Progenitor cell of endocrine pancreas (in vitro differentiated cells): ENCODE data around the gene ADAMTS17. TPM values are rescaled to one million over a fixed set of nuclear protein-coding genes. Genes with fewer than 3 reads are reported as not detected.
A peak's percentile ranks its signal among the peaks of the same experiment; 100 is the strongest.

Experiments used
- DNase-seq: peaks from one replicate; pipeline ENCODE4 v3.0.0; 2021; ENCODE audit warnings: low spot score; ENCODE audit not compliant: unreplicated experiment
- H3K27ac Mint-ChIP-seq: 2 replicates; pipeline ENCODE4 v1.8.0; 2021; ENCODE audit warnings: mild to moderate bottlenecking, moderate library complexity, mixed read lengths
- H3K27me3 Mint-ChIP-seq: 2 replicates; pipeline ENCODE4 v1.8.0; 2021; ENCODE audit warnings: mixed read lengths
- H3K36me3 Mint-ChIP-seq: 2 replicates; pipeline ENCODE4 v1.8.0; 2022; ENCODE audit warnings: mixed read lengths; ENCODE audit not compliant: insufficient read depth
- H3K4me1 Mint-ChIP-seq: 2 replicates; pipeline ENCODE4 v1.8.0; 2021; ENCODE audit warnings: low read depth, mixed read lengths
- H3K4me3 Mint-ChIP-seq: 2 replicates; pipeline ENCODE4 v1.8.0; 2021; ENCODE audit warnings: low read depth, mild to moderate bottlenecking, moderate library complexity, mixed read lengths
- H3K9me3 Mint-ChIP-seq: 2 replicates; pipeline ENCODE4 v1.8.0; 2021; ENCODE audit warnings: low read depth, mixed read lengths
- CTCF ChIP-seq: fragments of 200-600 bp; sonication (generic); IDR thresholded peaks from one replicate; pipeline ENCODE4 v1.5.0; 2021; ENCODE audit warnings: antibody characterized with exemption, mild to moderate bottlenecking; ENCODE audit not compliant: unreplicated experiment
- total RNA-seq: library from RNA; stranded (reverse); gene quantifications from 2 replicates; pipeline ENCODE4 v1.2.1, GENCODE V29; 2021

ADAMTS17 gene
- total RNA-seq, 1 donor from 2014 or later, result 3.5 TPM

- peaks cover 4% of the 10 kb centered on the region for H3K9me3 Mint-ChIP-seq
- no peak overlapping the region for H3K4me3 Mint-ChIP-seq
- no peak for DNase-seq
Observed at GRCh38 chr15:99989095-99989494, 352.7 kb downstream of the ADAMTS17 start.

DNA sequence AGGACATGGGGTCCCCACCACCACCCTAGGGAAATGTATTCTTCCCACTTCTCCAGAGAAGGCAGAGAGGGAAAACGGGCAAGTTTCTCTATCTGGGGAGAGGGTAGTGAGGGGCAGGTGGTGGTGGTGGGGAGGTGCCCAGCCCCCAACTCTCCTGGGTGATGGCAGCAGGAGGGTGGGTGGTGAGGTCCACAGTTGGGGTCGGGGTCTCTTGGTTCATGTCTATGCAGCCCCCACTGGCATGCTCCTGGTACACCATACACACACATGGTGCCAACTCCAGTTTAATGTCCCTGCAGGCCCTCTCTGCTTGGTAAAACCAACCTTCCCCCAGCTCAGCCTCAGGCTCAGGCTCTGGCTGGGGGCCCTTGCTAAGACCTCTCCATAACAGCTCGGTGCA lies 354.1 kb downstream of the ADAMTS17 start:
- H3K4me3 Mint-ChIP-seq, result no peak overlapping the region
- peaks cover 4% of the 10 kb centered on the region for H3K9me3 Mint-ChIP-seq
- peaks cover 1% of the 10 kb centered on the region for H3K36me3 Mint-ChIP-seq
- DNase-seq, result no peak
- TF ChIP-seq CTCF, result no peak
- H3K27me3 Mint-ChIP-seq, result peaks cover 36% of the 10 kb centered on the region
- peaks cover 8% of the 10 kb centered on the region for H3K4me1 Mint-ChIP-seq
- no peak overlapping the region for H3K27ac Mint-ChIP-seq

More at GRCh38 chr15:99989095-99989494, 352.7 kb downstream of the ADAMTS17 start:
- Mint-ChIP-seq H3K36me3 (peaks cover 1% of the 10 kb centered on the region), H3K27ac (no peak overlapping the region), H3K27me3 (peaks cover 31% of the 10 kb centered on the region), H3K4me1 (peaks cover 7% of the 10 kb centered on the region)
- no peak for TF ChIP-seq CTCF

GRCh38 chr15:99987119-99987506 lies 354.7 kb downstream of the ADAMTS17 start:
- Mint-ChIP-seq H3K9me3 (peaks cover 4% of the 10 kb centered on the region), H3K36me3 (peaks cover 1% of the 10 kb centered on the region), H3K27me3 (peaks cover 42% of the 10 kb centered on the region), H3K4me1 (peaks cover 10% of the 10 kb centered on the region), H3K27ac (no peak overlapping the region), H3K4me3 (no peak overlapping the region)
- no peak for DNase-seq
- TF ChIP-seq CTCF, result no peak

DNA sequence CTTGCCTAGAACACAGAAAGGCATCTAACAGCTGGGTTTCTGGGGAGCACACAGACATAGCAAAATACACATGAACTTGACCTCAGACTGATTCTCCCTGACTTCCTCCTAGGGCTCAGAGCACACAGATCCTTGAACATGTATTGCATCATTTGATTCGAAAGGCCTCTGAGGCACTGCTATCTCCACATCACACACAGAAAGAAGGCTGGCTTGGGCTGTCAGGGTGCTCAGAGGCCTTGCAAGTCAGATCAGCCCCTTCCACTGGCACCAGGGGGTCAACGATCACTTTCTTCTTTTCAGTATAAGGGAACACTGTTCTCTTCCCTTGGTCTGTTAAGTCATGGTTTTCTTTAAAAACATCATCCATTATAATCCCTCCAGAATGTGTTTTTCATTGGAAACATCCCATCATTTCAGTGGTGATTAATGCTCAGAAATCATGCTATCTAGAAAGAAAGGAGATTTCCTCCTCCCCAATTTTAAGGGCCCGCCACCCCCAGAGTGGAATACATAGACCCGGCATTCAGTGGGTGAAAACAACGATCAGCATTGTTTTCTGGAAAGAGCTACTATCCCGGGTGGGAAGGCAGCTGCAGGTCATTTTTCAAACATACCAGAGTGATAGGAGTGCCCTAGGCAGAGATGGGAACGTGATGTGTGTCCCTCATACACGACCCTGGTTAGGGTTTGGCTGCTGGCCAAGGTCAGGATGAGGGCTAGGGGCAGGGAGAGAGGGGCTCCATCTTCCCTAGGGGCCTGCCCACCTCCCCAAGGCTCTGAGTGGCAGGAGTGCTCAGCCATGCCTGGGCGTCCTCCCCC lies 355.3 kb downstream of the ADAMTS17 start:
- DNase-seq, result no peak
- Mint-ChIP-seq H3K27ac (peak overlapping the region; percentile 64), H3K36me3 (peaks cover 1% of the 10 kb centered on the region), H3K9me3 (peaks cover 4% of the 10 kb centered on the region), H3K4me1 (peaks cover 11% of the 10 kb centered on the region), H3K4me3 (no peak overlapping the region), H3K27me3 (peaks cover 42% of the 10 kb centered on the region)
- TF ChIP-seq CTCF, result no peak

- TF ChIP-seq CTCF, result no peak
- H3K9me3 Mint-ChIP-seq, result peaks cover 4% of the 10 kb centered on the region
- H3K27ac Mint-ChIP-seq, result no peak overlapping the region
- H3K4me1 Mint-ChIP-seq, result peaks cover 11% of the 10 kb centered on the region
- H3K4me3 Mint-ChIP-seq, result no peak overlapping the region
- peaks cover 1% of the 10 kb centered on the region for H3K36me3 Mint-ChIP-seq
- DNase-seq, result no peak
- peaks cover 42% of the 10 kb centered on the region for H3K27me3 Mint-ChIP-seq
Observed at GRCh38 chr15:99985878-99986277, 355.9 kb downstream of the ADAMTS17 start.
